ENCODE results near the gene PON3. TPM values are rescaled to one million over a fixed set of nuclear protein-coding genes. Genes with fewer than 3 reads are reported as not detected.

The PON3 gene
- total RNA-seq, 1 experiment from 2014 or later: not detected

- Histone ChIP-seq H2BK20ac (ENCODE audit: low read depth, low read length, poor library complexity, severe bottlenecking) (no peak overlapping the region), H2AFZ (ENCODE audit: low read length) (no peak overlapping the region)
- WGBS (ENCODE audit: extremely low coverage, insufficient read length, low lambda C conversion rate): no CpG with 5 or more reads among the region's 2 CpGs
Observed at GRCh38 chr7:95375591-95376257, 20.5 kb downstream of the PON3 start.

More at GRCh38 chr7:95375591-95376257, 20.5 kb downstream of the PON3 start:
- Histone ChIP-seq H2BK5ac (ENCODE audit: insufficient read length, low read length) (no peak overlapping the region), H3K56ac (ENCODE audit: insufficient read length, low read depth, low read length) (no peak overlapping the region), H3K79me1 (ENCODE audit: insufficient read depth, low read depth, low read length, poor library complexity, severe bottlenecking) (no peaks in the 10 kb centered on the region), H3K27me3 (ENCODE audit: insufficient read depth, low read length) (no peaks in the 10 kb centered on the region), H3K79me2 (ENCODE audit: insufficient read depth, low read length) (no peaks in the 10 kb centered on the region), H4K5ac (ENCODE audit: insufficient read length, low read depth, low read length) (no peak overlapping the region), H3T11ph (ENCODE audit: low read length) (no peak overlapping the region), H3K9me3 (ENCODE audit: control insufficient read depth, low read depth, low read length) (no peaks in the 10 kb centered on the region), H3K9ac (ENCODE audit: extremely low read depth, insufficient read length, low read length) (no peak overlapping the region), H3K18ac (ENCODE audit: insufficient read length, low read depth, low read length) (no peak overlapping the region), H3K23ac (ENCODE audit: insufficient read length, low read depth, low read length) (no peak overlapping the region), H2BK15ac (ENCODE audit: low read depth, low read length) (no peak overlapping the region), H2BK12ac (ENCODE audit: insufficient read length, low read depth, low read length) (no peak overlapping the region), H4K20me1 (ENCODE audit: control insufficient read depth, insufficient read depth, insufficient read length) (no peaks in the 10 kb centered on the region), H3K4ac (ENCODE audit: low read depth, low read length) (no peak overlapping the region), H4K91ac (ENCODE audit: insufficient read length, low read depth, low read length) (no peak overlapping the region), H3K27ac (ENCODE audit: insufficient read length, low read depth, low read length) (no peak overlapping the region), H3K14ac (ENCODE audit: insufficient read depth, low read length) (no peak overlapping the region), H2BK120ac (ENCODE audit: low read depth, low read length, poor library complexity, severe bottlenecking) (no peak overlapping the region), H4K8ac (replicated peaks; ENCODE audit: insufficient read length, low read depth, low read length) (no peak overlapping the region), H3K4me1 (ENCODE audit: insufficient read depth, low read length) (no peaks in the 10 kb centered on the region), H3K23me2 (ENCODE audit: insufficient read length, low read depth, low read length, poor library complexity, severe bottlenecking) (no peaks in the 10 kb centered on the region), H3K4me2 (ENCODE audit: insufficient read depth, insufficient read length, low read length) (no peak overlapping the region), H2AK5ac (ENCODE audit: insufficient read length, low read length) (no peak overlapping the region)
- DNase-seq: no peak
- H3K36me3 Mint-ChIP-seq (ENCODE audit: insufficient read depth in 1 of 3, low read depth in 3 of 3): peaks cover 10 to 33% (median 18%) of the 10 kb centered on the region in 3 experiments; a peak in 6 of 7 replicates
- no peaks in the 10 kb centered on the region for H3K4me1 Mint-ChIP-seq
- TF ChIP-seq, protein P1, sequence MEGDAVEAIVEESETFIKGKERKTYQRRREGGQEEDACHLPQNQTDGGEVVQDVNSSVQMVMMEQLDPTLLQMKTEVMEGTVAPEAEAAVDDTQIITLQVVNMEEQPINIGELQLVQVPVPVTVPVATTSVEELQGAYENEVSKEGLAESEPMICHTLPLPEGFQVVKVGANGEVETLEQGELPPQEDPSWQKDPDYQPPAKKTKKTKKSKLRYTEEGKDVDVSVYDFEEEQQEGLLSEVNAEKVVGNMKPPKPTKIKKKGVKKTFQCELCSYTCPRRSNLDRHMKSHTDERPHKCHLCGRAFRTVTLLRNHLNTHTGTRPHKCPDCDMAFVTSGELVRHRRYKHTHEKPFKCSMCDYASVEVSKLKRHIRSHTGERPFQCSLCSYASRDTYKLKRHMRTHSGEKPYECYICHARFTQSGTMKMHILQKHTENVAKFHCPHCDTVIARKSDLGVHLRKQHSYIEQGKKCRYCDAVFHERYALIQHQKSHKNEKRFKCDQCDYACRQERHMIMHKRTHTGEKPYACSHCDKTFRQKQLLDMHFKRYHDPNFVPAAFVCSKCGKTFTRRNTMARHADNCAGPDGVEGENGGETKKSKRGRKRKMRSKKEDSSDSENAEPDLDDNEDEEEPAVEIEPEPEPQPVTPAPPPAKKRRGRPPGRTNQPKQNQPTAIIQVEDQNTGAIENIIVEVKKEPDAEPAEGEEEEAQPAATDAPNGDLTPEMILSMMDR (conservative IDR thresholded peaks at IDR 0.05): no peak
- no peak overlapping the region for H3K4me3 Mint-ChIP-seq
- H3K27me3 Mint-ChIP-seq (ENCODE audit: low read depth): no peaks in the 10 kb centered on the region; the same call in 1 of the 2 replicates
- no peak overlapping the region for H3K27ac Mint-ChIP-seq
- H3K9me3 Mint-ChIP-seq: peaks cover 31 to 32% of the 10 kb centered on the region in 2 experiments
